Stimulated activated CD4-positive, alpha-beta T cell treated with anti-CD3 and anti-CD28 coated beads, Interleukin-1b, Interleukin-23, amount 100 ng/mL, for 48 hours (primary cell): ENCODE data around the gene SH3RF1.

Experiments
- DNase-seq: peaks from one replicate; pipeline ENCODE4 v3.0.0-alpha.2; 2020

The SH3RF1 gene

GRCh38 chr4:169274033-169274432 lies 3.3 kb upstream of the SH3RF1 start:
- DNase-seq = no peak

DNA sequence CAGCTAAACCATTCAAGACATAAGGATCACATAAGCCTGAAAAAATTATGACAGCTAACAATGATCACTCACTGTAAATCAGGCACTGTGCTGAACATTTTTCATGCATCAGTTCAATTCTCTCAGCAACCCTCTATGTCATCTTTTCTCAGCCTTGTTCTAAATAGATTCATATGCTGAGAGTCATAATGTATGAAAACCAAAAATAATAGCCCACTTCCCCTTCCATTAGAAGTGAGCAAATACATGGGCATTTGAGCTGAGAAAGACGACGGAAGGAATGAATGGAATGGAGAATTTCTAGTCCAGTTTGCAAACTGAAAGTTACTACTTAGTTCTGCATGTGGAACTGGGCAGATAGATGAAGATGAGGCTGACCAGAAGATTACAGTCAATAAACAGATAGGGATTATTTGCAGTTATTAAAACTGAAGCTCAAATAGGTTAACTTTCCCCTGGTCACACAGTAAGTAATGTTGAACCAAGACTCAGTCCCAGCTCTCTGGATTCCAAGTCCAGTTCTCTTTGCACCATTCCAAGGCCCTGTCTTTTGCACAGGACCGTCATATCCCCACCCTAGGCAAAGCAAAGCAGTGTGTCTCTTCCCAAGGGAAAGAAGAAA lies 1.6 kb upstream of the SH3RF1 start:
- DNase-seq = no peak

- DNase-seq = no peak
Observed at GRCh38 chr4:169271692-169272007, 894 bp upstream of the SH3RF1 start.

DNA sequence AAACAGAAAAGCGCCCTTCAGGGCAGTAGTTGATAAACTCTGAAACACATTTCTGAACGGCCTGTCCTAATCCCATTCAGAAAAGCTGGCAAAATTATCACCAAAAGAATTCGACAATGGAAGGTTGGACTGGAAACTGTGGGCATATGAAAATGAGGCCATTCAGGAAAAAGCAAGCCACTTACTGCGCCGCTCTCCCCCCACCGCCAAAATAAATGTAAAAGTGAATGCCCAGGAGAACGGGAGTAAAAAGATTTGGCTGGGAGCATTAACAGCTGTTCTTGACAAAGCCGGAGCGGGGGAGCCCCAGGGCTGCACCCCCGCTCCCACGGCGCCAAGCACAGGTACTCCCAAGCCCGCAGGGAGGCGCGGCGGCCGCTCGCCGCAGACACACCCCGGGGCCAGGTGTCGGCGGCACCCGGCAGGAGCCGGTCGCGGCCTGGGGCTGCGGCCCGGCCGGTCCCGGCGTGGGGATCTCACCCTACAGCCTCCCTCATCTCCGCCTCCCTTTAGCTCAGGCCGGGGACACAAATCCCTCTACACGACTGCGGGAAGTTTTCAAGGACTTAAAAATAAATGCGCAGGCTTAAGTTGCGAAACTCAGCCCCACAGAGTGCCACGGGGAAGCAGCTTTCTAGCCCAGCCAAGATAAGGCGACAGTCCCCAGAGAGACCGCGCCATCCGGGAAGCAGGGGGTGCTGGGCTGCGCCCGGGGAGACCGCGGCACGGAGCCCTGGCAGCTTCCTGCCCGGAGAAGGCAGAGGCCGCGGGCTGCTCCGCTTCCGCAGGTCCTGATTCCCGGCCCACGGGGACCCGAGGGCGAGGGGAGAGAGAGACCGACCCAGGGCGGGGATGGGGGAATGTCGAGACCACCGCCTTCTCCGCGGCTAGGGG lies 593 bp downstream of the SH3RF1 start:
- DNase-seq = peak; percentile 11

DNA sequence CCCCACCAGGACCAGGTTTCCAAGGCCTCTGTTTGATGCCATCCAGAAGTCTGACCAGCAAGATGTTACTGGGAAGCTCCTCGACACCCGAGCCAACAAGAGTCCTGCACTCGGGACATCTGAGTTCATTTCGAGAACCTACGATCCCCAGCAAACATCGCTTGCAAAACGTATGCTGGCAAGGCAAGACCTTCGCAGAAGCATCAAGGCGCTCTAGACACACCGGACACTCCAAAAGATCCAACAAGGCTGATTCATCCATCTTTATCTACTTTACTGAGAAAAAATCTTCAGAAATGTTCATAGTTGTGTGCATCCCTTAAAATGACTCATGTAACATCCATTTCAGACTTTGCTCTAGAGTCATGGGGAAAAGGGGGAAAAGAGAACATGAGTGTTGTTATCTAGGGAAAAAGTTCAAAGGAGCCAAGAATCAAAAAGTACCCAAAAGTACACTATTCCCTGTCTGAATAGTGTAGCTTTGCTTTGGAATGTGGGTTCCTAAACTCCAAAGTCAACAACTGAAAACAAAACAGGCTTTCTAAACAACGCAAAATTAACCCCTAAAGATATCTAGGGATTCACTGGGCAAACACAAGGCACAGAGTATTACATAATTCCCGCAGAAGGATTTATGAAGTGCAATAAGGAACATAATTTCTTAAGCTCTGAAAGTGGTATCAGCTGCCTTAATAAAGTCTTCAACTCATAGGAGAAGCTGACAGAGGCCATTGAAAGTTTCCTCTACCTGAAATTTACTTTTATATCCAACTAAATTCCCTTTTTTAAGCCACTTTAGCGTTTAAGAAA lies 1.6 kb downstream of the SH3RF1 start:
- DNase-seq = no peak

- DNase-seq = no peak
Observed at GRCh38 chr4:169267070-169267469, 3.7 kb downstream of the SH3RF1 start.

DNA sequence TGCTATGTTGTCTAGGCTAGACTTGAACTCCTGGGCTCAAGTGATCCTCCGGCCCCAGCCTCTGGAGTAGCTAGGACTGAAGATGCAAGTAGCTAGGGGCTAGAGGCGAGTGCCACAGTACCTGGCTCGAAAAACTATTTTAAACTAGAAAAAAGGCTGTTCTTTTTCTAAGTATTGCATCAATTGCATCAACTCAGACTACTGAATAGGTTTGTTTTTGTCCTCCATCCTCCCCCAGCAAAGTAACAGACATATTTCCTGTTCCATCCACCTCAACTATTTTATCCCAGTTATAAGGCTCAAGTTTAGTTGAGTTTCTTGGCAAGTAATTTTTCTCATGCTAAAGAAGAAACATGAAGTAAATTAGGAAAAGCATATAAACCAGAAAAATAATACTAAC lies 4.1 kb downstream of the SH3RF1 start:
- DNase-seq = no peak

- DNase-seq = no peak
Observed at GRCh38 chr4:169266081-169266480, 4.7 kb downstream of the SH3RF1 start.

DNA sequence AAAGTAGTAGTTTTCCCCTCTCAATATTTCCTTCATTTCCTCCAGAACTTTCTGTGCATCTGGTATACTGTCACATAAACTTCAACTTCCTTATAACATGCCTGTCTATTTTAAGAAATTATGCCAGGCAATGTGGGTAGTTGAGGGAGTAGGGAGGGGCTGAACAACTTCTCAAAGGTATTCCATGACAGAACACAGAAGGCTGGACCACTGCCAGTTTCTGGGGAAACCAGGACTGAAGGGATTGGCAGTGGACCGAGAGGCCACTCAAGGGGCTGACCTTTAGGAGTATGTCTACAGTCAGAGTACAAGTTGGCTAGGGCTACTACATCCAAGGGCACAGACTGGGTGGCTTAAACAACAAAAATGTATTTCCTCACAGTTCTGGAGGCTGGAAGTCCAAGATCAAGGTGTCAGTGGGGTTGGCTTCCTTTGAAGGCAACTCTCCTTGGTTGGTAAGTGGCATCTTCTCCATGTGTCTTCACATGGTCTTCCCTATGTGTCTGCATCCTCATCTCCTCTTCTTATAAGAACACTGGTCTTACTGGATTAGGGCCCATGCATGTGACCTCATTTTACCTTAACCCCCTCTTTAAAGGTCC lies 6.9 kb downstream of the SH3RF1 start:
- DNase-seq = no peak

- DNase-seq = no peak
Observed at GRCh38 chr4:169260217-169260866, 10.4 kb downstream of the SH3RF1 start.

GRCh38 chr4:169259271-169259670 lies 11.5 kb downstream of the SH3RF1 start:
- no peak for DNase-seq

DNA sequence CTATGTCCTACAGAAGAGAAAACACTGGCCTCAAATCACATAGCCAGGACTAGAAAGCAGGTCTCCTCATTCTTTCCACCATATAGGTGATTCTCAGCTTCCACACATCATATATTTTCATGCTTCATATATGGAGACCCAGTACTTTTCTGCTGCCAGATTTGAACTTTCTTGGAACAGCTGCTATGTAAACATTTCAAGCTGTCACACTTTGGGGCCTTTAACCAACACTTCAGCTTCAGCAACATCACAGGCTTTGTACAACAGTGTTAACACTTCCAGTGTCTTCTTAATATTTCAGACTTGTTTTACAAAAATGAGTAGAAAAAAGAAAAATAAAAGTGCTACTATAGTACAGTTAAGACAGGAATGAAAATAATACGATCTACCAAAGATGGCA lies 12.6 kb downstream of the SH3RF1 start:
- DNase-seq = no peak

DNA sequence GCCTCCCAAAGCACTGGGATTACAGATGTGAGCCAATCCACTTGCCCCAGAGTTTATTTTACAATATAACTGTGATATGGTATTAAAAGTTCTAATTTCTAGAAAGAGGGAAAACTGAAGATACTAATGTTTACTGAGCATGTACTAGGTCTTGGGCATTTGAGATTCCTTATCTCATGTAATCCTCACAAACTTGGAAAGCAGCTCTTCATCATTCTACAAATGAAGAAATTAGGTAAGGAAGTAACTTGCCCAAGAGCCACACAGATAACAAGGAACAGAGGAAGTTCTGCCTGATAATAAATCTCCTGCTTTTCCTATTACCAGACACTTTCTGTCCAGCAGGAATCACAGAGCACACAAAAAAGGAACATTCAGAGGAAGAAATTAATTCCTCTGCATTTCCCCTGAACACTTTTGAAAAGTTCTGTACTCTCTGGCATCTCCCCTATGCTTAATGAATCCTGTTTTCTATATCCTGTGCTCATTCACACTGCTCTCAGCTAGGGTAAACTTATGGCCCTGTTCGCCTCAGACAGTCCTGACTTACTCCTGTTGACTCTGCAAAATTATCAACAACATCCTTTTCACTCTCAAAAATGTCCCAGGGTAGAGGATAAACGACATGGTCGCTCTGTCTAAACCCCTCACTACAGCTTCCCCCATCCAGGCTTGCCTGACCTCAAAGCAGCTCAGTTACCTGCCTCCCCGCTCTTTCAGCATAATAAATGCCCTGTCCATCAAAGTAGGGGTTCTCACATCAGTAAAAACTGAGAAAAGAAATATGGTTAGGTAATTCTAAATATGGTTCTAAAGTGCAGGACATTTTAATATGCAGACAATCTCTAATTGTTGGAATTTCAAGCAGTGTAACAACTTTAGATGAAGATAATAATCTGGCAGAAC lies 13.6 kb downstream of the SH3RF1 start:
- no peak for DNase-seq

GRCh38 chr4:169256101-169256612 lies 14.6 kb downstream of the SH3RF1 start:
- no peak for DNase-seq

- DNase-seq = no peak
Observed at GRCh38 chr4:169254546-169254983, 16.2 kb downstream of the SH3RF1 start.

- no peak for DNase-seq
Observed at GRCh38 chr4:169253904-169254303, 16.9 kb downstream of the SH3RF1 start.

DNA sequence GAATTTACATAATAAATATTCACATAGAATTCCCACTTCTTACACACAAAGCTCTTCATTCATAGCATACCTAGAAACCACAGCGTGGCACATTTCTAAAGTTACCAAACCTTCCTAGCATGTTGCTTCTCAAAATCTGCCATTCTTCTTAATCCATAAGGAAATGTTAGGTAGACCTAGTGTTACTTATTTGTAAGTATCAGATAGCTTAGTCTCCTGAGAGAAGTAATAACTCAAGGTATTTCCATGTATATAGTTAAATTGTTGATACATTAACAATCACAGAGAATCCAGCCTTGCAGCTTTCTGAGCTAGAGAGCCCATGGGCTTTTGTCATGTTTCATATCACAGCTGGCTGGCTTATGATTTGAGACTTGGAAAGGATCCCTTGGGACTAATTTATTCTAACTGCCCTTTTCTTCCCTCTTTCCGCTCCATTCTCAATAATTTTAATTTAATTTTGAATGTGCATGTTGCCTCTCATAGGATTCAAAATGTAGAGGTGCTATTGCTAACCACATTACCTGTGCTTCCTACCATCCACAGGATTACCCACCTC lies 17.6 kb downstream of the SH3RF1 start:
- no peak for DNase-seq

GRCh38 chr4:169252339-169253112 lies 18.2 kb downstream of the SH3RF1 start:
- DNase-seq = no peak

DNA sequence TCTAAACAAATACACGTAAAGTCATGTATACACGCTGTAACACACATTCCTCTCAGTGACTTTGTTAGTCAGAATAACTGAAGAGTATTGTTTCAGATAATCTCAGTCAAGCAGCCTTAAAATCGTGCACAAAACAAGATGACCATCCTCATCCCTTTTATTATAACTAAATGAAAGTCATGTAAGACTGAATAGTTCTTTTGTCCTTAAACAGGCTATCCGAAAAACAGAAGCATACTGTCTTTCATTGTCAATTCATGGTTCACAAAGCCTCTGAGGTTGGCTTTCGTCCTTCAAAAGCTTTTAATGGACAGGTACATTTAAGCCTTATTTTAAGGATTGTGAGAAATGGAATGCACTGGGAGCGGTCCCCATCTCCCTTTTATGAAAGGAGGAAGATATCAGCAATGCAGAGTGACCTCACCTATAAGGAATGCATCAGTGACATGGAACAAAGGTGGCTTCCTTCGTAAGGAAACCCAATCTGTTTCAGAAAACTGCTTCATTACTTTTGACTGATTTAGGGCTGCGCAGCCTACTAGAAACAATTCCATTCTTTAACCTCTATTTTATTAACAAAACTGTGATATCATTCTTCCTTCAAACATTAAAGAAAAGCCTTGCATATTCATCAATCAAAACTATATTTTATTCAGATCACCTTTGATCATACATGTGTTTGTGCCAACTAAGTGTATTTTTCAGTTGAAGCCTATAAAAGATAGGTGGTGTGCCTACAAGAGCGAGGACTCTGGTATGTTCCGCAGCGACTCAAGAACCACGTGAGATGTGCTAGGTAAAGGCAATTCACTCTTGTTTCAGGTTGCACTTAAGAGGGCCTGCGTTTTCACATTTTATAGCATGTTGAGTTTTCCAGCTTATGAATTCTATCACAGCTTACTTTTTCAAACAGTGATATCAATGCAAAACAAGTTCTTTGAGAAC lies 19.2 kb downstream of the SH3RF1 start:
- no peak for DNase-seq
